ENCODE data around the gene CILP. TPM values are rescaled to one million over a fixed set of nuclear protein-coding genes. Genes with fewer than 3 reads are reported as not detected.

CILP gene
- total RNA-seq, 1 donor from 2014 or later, result 0.12 TPM

DNA sequence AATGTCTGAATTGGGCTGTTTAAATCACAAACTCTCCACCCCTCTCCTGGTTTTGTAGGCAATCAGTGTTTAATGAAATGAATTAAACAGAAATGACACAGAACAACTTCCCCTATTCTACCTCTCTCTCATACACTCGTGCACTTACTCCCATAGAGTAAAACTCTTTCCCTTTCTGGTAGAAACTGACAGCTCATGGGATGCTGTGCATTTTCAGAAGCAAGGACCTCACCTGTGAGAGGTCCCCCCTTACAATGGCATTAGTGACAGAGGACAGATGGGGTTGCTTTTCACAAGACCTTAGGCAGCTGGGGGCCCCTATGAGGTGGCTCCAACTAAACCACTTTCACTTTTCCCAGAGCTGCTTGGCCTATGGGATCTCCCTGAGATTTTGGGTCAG, 43.5 kb upstream of the CILP start:
- Mint-ChIP-seq H3K27me3 (ENCODE audit: low read depth) (no peaks in the 10 kb centered on the region), H3K9me3 (no peaks in the 10 kb centered on the region), H3K4me3 (no peak overlapping the region), H3K36me3 (ENCODE audit: low read depth) (peaks cover 8% of the 10 kb centered on the region), H3K4me1 (peaks cover 17% of the 10 kb centered on the region), H3K27ac (ENCODE audit: unreplicated experiment) (no peak overlapping the region)
- no peak for DNase-seq (ENCODE audit: low read depth, low spot score)
- TF ChIP-seq CTCF (conservative IDR thresholded peaks at IDR 0.05), result no peak

DNA sequence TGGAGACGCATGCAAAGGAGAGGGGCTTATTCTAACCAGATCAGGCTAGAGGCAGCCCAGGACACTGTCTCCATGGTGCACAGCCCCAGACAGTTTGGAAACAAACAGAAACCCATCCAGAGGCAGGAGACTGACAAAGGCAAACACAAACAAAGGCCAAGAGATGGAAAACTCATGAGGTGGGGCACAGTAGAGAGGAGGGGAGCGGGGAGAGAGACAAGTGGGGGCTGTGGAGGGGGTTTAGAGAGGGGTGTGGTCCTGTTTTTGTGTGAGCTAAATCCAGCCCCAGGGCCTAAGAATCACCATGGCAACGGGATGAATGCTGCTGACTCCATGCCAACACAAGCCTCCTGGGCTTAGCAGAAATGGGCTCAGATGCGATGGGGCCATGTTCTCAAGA, 43.1 kb upstream of the CILP start:
- H3K27ac Mint-ChIP-seq (ENCODE audit: unreplicated experiment), result peak overlapping the region; percentile 31
- H3K9me3 Mint-ChIP-seq, result no peaks in the 10 kb centered on the region
- H3K36me3 Mint-ChIP-seq (ENCODE audit: low read depth), result peaks cover 8% of the 10 kb centered on the region
- no peak for TF ChIP-seq CTCF (conservative IDR thresholded peaks at IDR 0.05)
- no peaks in the 10 kb centered on the region for H3K27me3 Mint-ChIP-seq (ENCODE audit: low read depth)
- peak overlapping the region; percentile 14 for H3K4me3 Mint-ChIP-seq
- DNase-seq (ENCODE audit: low read depth, low spot score), result no peak
- H3K4me1 Mint-ChIP-seq, result peaks cover 17% of the 10 kb centered on the region

DNA sequence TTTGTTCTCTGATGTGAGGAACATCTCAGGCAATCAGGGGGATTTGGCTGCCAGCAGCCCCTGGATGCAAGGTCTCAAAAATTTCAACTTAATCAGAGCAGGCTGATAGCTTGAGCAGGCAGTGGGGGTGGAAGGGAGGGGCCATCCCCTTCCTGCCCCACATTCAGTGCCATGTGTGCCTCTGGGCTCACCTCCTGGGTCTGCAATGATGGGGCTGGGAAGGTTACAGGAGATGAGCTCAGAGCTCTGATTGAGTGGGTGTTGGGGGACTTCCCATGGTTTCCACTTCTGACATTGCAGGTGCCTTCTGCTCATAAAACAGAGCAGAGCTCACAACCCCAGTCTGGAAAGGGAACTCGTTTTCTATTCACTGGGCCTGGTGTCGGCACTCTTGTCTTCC, 38.4 kb upstream of the CILP start:
- Mint-ChIP-seq H3K4me3 (no peak overlapping the region), H3K36me3 (ENCODE audit: low read depth) (peaks cover 6% of the 10 kb centered on the region), H3K9me3 (no peaks in the 10 kb centered on the region), H3K27ac (ENCODE audit: unreplicated experiment) (no peak overlapping the region), H3K27me3 (ENCODE audit: low read depth) (no peaks in the 10 kb centered on the region), H3K4me1 (peaks cover 7% of the 10 kb centered on the region)
- no peak for TF ChIP-seq CTCF (conservative IDR thresholded peaks at IDR 0.05)
- DNase-seq (ENCODE audit: low read depth, low spot score), result no peak

DNA sequence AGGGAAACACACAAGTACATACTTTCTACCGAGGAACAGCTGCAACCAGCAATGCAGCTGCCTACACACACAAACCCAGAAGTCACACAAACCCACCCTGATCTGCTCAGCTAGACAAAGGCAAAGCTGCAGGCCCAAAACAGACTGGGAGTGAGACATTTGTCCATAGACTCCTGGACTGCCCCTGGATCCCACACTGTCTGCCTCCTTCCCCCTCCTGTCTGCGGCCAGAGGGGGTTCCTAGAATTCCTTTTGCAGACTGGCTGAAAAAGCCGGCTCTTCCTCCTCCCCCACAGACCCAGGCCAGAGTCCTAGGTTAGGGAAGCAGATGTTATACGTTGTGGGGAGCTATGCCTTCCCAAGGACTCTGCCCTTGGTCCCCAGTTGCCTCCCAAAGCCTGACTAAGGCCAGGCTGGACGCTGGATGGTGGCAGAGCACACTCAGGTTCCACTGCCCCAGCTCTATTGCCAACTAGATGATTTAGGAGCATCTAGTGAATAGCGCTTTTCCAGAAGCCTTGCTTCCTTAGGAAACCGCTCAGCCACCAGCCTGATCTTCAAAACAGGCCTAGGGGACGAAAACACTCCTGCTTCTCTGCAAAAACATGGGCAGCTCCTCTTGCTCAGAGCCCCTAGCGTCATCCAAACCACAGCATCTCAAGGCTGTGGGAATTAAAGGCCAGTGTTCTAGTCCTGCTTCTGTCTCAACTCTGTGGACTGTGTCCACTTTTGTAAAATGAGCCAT, 37.4 kb upstream of the CILP start:
- peaks cover 9% of the 10 kb centered on the region for H3K36me3 Mint-ChIP-seq (ENCODE audit: low read depth)
- no peak for TF ChIP-seq CTCF (conservative IDR thresholded peaks at IDR 0.05)
- no peak overlapping the region for H3K4me3 Mint-ChIP-seq
- H3K27ac Mint-ChIP-seq (ENCODE audit: unreplicated experiment), result peak overlapping the region; percentile 44
- DNase-seq (ENCODE audit: low read depth, low spot score), result no peak
- peaks cover 2% of the 10 kb centered on the region for H3K9me3 Mint-ChIP-seq
- H3K27me3 Mint-ChIP-seq (ENCODE audit: low read depth), result no peaks in the 10 kb centered on the region
- no peaks in the 10 kb centered on the region for H3K4me1 Mint-ChIP-seq

DNA sequence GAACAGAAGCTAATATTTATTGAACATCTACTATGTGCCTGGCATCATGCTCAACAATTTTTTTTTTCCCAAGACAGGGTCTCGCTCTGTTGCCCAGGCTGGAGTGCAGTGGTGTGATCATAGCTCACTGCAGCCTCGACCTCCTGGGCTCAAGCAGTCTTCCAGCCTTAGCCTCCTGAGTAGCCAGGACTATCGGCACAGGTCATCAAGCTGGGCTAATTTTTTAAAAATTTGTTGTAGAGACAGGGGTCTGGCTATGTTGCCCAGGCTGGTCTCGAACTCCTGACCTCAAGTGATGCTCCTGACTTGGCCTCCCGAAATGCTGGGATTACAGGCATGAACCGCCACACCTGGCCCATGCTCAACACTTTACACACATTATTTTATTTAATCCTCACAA, 35.7 kb upstream of the CILP start:
- no peak for DNase-seq (ENCODE audit: low read depth, low spot score)
- Mint-ChIP-seq H3K9me3 (peaks cover 2% of the 10 kb centered on the region), H3K27me3 (ENCODE audit: low read depth) (no peaks in the 10 kb centered on the region), H3K4me1 (no peaks in the 10 kb centered on the region), H3K4me3 (no peak overlapping the region), H3K36me3 (ENCODE audit: low read depth) (peaks cover 9% of the 10 kb centered on the region), H3K27ac (ENCODE audit: unreplicated experiment) (no peak overlapping the region)
- TF ChIP-seq CTCF (conservative IDR thresholded peaks at IDR 0.05), result no peak
